Fibroblast of lung (primary cell): ENCODE results near the gene DPH5. TPM values are rescaled to one million over a fixed set of nuclear protein-coding genes. Genes with fewer than 3 reads are reported as not detected.

ENCODE experiments used
- DNase-seq, 2 donors: peaks; one replicate each; pipeline versions ENCODE4 v3.0.0 to v3.0.0-alpha.2; 2010; ENCODE audit warnings: low read depth in 2 of 2
- H2AFZ ChIP-seq: 2 replicates; pipeline ENCODE4 v1.5.1; 2012; ENCODE audit warnings: low read length, control low read depth, inconsistent platforms
- H3K27ac ChIP-seq: 2 replicates; pipeline ENCODE4 v1.5.1; 2011; ENCODE audit warnings: low read length, control low read depth; ENCODE audit not compliant: insufficient read depth
- H3K27me3 ChIP-seq: 2 replicates; pipeline ENCODE4 v1.5.1; 2011; ENCODE audit warnings: mild to moderate bottlenecking, low read length; ENCODE audit not compliant: control insufficient read depth, insufficient read depth
- H3K36me3 ChIP-seq: 2 replicates; pipeline ENCODE4 v1.5.1; 2011; ENCODE audit warnings: low read length; ENCODE audit not compliant: control insufficient read depth, insufficient read depth
- H3K4me1 ChIP-seq: 2 replicates; pipeline ENCODE4 v1.5.1; 2011; ENCODE audit warnings: low read length; ENCODE audit not compliant: control insufficient read depth, insufficient read depth; ENCODE audit errors: extremely low read depth
- H3K4me2 ChIP-seq: 2 replicates; pipeline ENCODE4 v1.5.1; 2011; ENCODE audit warnings: low read length, control low read depth; ENCODE audit not compliant: insufficient read depth; ENCODE audit errors: extremely low read depth
- H3K4me3 ChIP-seq, 4 experiments: fragments of 200-600 bp in 1 of 4; sonication (generic) in 1 of 4; replicated peaks in 1 of 4; 2 replicates each; pipeline ENCODE4 v1.5.1; 2011 to 2016; ENCODE audit warnings: low read length in 4 of 4, low read depth in 3 of 4, mild to moderate bottlenecking in 3 of 4, control low read depth in 2 of 4, inconsistent platforms in 1 of 4, mixed read lengths in 1 of 4; ENCODE audit not compliant: insufficient read depth in 1 of 4; ENCODE audit errors: control extremely low read depth in 1 of 4
- H3K79me2 ChIP-seq: 2 replicates; pipeline ENCODE4 v1.5.1; 2012; ENCODE audit warnings: mild to moderate bottlenecking, low read length, inconsistent platforms; ENCODE audit not compliant: control insufficient read depth, insufficient read depth
- H3K9ac ChIP-seq: 2 replicates; pipeline ENCODE4 v1.5.1; 2011; ENCODE audit warnings: mild to moderate bottlenecking, low read length, control low read depth; ENCODE audit not compliant: insufficient read depth
- H3K9me3 ChIP-seq: 2 replicates; pipeline ENCODE4 v1.5.1; 2012; ENCODE audit warnings: low read depth, low read length; ENCODE audit not compliant: control insufficient read depth, insufficient read depth
- H4K20me1 ChIP-seq: 2 replicates; pipeline ENCODE4 v1.5.1; 2011; ENCODE audit warnings: low read length; ENCODE audit not compliant: control insufficient read depth, insufficient read depth; ENCODE audit errors: extremely low read depth
- EZH2 ChIP-seq: IDR thresholded peaks from 2 replicates; pipeline ENCODE4 v1.5.1; 2012; ENCODE audit warnings: low read length, control low read depth, mild to moderate bottlenecking; ENCODE audit errors: missing control alignments
- polyA plus RNA-seq, 2 donors: library from polyadenylated mRNA; depleted of rRNA in 1 of 2; stranded (reverse) in 1 of 2; unstranded in 1 of 2; fragments of >200 nt; gene quantifications; 2 replicates each; pipeline ENCODE4 v1.2.1, GENCODE V29; 2011 to 2012; ENCODE audit warnings: missing spikeins in 1 of 2
- total RNA-seq: library from RNA; depleted of rRNA; stranded (reverse); fragments of >200 nt; gene quantifications from 2 replicates; pipeline ENCODE4 v1.2.1, GENCODE V29; 2014
- TF ChIP-seq, protein P1 (sequence below), 2 donors: IDR thresholded peaks in 1 of 2; conservative IDR thresholded peaks in 1 of 2; 1 replicate in 1 of 2; 2 replicates in 1 of 2; pipeline ENCODE4 v1.5.1; 2011 to 2012; ENCODE audit warnings: low read length in 2 of 2, control low read depth in 1 of 2, inconsistent platforms in 1 of 2, low read depth in 1 of 2, mild to moderate bottlenecking in 1 of 2

Gene DPH5
- total and polyA plus RNA-seq, 2 donors (not counting 1 experiment from before 2014, with no cell fraction given): 39.8 to 40.8 TPM

DNA sequence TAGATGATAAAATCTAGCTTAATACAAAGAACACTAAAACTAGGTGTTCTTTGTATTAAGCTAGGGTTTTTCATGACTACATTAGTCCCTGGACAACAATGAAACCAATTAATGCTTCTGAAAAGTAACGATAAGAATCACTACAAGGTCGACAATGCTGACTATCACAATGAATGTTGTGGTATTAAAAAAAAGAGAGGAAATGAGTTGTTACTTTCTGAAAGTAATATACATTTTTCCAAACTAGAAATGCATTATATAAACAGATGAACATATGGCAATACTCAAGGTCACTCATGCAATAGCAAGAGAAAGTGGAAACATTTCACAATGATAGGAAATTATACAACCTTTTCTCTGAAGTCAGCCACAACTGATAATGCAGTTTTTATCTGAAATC lies 19.0 kb downstream of the DPH5 start:
- H2AFZ ChIP-seq: no peak overlapping the region
- H3K79me2 ChIP-seq: no peaks in the 10 kb centered on the region
- H4K20me1 ChIP-seq: no peaks in the 10 kb centered on the region
- H3K4me2 ChIP-seq: no peak overlapping the region
- no peak overlapping the region for H3K27ac ChIP-seq
- peaks cover 2% of the 10 kb centered on the region for H3K4me1 ChIP-seq
- no peaks in the 10 kb centered on the region for H3K9me3 ChIP-seq
- no peak overlapping the region for H3K4me3 ChIP-seq
- peak in 1 of 2 donors; percentile 84 for DNase-seq
- no peaks in the 10 kb centered on the region for H3K36me3 ChIP-seq
- H3K27me3 ChIP-seq: no peaks in the 10 kb centered on the region
- TF ChIP-seq, protein P1, sequence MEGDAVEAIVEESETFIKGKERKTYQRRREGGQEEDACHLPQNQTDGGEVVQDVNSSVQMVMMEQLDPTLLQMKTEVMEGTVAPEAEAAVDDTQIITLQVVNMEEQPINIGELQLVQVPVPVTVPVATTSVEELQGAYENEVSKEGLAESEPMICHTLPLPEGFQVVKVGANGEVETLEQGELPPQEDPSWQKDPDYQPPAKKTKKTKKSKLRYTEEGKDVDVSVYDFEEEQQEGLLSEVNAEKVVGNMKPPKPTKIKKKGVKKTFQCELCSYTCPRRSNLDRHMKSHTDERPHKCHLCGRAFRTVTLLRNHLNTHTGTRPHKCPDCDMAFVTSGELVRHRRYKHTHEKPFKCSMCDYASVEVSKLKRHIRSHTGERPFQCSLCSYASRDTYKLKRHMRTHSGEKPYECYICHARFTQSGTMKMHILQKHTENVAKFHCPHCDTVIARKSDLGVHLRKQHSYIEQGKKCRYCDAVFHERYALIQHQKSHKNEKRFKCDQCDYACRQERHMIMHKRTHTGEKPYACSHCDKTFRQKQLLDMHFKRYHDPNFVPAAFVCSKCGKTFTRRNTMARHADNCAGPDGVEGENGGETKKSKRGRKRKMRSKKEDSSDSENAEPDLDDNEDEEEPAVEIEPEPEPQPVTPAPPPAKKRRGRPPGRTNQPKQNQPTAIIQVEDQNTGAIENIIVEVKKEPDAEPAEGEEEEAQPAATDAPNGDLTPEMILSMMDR (conservative IDR thresholded peaks at IDR 0.05 in 1 of 2, IDR thresholded peaks at IDR 0.05 in 1 of 2; ENCODE audit: low read depth in 1 of 2, low read length in 2 of 2): no peak
- no peak for TF ChIP-seq EZH2
- H3K9ac ChIP-seq: no peak overlapping the region

DNA sequence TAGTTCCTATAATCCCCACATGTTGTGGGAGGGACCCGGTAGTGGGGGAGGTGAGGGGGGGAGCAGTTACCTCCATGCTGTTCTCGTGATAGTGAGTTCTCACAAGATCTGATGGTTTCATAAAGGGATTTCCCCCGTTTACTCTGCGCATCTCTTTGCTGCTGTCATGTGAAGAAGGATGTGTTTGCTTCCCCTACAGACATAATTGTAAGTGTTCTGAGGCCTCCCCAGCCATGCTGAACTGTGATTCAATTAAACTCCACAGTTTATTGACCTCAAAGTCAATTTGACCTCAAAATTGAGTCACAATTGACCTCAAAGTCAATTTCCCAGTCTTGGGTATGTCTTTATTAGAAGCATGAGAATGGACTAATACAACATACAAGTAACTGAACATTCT lies 19.7 kb downstream of the DPH5 start:
- no peak overlapping the region for H3K27ac ChIP-seq

DNA sequence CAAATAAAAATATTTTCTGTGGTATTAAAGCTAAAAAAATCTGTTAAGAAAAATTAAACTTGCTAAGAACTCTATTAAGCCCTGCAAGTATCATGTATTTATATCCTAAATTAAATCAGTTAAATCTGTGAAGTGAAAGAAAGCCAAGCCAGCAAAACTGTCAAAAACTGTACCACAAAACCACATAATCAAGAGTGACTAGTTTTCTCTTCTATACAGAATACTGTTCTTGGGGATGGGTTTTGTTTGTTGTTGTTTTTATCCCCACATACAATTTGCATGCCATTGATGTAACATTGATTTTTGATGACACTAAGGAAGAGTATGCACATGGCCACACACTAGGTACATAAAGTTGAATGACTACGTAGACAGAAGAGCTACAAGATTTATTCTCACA lies 20.4 kb downstream of the DPH5 start:
- Histone ChIP-seq H3K4me1 (peaks cover 2% of the 10 kb centered on the region), H4K20me1 (no peaks in the 10 kb centered on the region), H3K4me2 (no peak overlapping the region), H3K36me3 (no peaks in the 10 kb centered on the region), H3K27ac (no peak overlapping the region), H3K27me3 (no peaks in the 10 kb centered on the region), H3K9ac (no peak overlapping the region), H3K9me3 (no peaks in the 10 kb centered on the region), H2AFZ (no peak overlapping the region), H3K79me2 (no peaks in the 10 kb centered on the region), H3K4me3 (peak overlapping the region in 1 of 4 experiments; percentile 9)
- DNase-seq: no peak
- TF ChIP-seq, protein P1 (conservative IDR thresholded peaks at IDR 0.05 in 1 of 2, IDR thresholded peaks at IDR 0.05 in 1 of 2; ENCODE audit: low read depth in 1 of 2, low read length in 2 of 2): no peak
- TF ChIP-seq EZH2: no peak

More for the DNA sequence above, 19.7 kb downstream of the DPH5 start:
- H2AFZ ChIP-seq: no peak overlapping the region
- H3K27me3 ChIP-seq: no peaks in the 10 kb centered on the region
- no peak overlapping the region for H3K4me2 ChIP-seq
- TF ChIP-seq, protein P1 (conservative IDR thresholded peaks at IDR 0.05 in 1 of 2, IDR thresholded peaks at IDR 0.05 in 1 of 2; ENCODE audit: low read depth in 1 of 2, low read length in 2 of 2): no peak
- no peak for TF ChIP-seq EZH2
- H3K79me2 ChIP-seq: no peaks in the 10 kb centered on the region
- no peak overlapping the region for H3K9ac ChIP-seq
- H4K20me1 ChIP-seq: no peaks in the 10 kb centered on the region
- peak in 1 of 2 donors; percentile 81 for DNase-seq
- no peak overlapping the region for H3K4me3 ChIP-seq
- no peaks in the 10 kb centered on the region for H3K9me3 ChIP-seq
- peaks cover 2% of the 10 kb centered on the region for H3K4me1 ChIP-seq
- no peaks in the 10 kb centered on the region for H3K36me3 ChIP-seq
